ENCODE data around the gene CSNK1D.

The CSNK1D gene

GRCh38 chr17:82248815-82249674 lies 24.5 kb downstream of the CSNK1D start:
- no peak for DNase-seq (ENCODE audit: extremely low read depth, low read depth)
- TF ChIP-seq, protein P1, sequence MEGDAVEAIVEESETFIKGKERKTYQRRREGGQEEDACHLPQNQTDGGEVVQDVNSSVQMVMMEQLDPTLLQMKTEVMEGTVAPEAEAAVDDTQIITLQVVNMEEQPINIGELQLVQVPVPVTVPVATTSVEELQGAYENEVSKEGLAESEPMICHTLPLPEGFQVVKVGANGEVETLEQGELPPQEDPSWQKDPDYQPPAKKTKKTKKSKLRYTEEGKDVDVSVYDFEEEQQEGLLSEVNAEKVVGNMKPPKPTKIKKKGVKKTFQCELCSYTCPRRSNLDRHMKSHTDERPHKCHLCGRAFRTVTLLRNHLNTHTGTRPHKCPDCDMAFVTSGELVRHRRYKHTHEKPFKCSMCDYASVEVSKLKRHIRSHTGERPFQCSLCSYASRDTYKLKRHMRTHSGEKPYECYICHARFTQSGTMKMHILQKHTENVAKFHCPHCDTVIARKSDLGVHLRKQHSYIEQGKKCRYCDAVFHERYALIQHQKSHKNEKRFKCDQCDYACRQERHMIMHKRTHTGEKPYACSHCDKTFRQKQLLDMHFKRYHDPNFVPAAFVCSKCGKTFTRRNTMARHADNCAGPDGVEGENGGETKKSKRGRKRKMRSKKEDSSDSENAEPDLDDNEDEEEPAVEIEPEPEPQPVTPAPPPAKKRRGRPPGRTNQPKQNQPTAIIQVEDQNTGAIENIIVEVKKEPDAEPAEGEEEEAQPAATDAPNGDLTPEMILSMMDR (IDR thresholded peaks at IDR 0.05; ENCODE audit: low read depth, low read length) = no peak

DNA sequence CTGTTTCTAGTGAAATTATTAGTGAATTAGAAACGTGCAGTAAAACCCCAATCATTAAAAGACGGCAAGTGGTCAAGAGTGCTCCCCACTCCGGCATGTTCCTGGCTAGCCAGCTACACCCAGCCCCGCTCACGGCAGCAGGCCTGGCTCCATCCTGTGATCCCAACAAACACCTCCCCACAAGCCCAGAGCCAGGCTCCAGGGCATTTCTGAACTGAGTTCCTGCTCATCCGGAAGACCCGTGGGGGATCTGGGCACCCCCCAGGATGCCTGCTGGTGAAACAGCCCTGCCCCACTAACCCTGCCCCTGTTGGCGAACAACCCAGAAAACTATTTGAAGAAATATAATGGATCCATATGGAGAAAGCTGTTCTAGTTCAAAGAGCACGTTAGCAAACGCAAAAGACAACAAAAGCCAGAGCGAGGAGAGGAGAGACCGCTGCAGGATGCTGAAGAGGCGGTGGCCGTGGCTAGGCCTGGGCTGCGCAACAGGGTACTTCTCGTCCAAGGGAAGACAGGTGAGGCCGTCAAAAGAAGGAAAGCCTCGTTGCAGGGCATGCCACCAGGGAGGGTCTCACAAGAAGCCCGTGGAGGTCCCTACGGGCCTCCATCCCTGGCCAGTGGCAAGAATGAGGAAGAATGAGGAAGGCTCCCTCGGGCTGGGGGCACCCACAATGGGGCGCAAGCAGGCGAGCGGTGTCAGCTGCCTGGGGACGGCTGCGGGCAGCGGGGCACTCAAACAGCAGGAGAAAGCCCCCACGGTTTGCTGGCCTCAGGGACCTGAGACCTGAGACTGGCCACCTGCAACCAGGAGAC lies 25.4 kb downstream of the CSNK1D start:
- DNase-seq (ENCODE audit: extremely low read depth, low read depth) = no peak
- TF ChIP-seq, protein P1 (IDR thresholded peaks at IDR 0.05; ENCODE audit: low read depth, low read length) = no peak

DNA sequence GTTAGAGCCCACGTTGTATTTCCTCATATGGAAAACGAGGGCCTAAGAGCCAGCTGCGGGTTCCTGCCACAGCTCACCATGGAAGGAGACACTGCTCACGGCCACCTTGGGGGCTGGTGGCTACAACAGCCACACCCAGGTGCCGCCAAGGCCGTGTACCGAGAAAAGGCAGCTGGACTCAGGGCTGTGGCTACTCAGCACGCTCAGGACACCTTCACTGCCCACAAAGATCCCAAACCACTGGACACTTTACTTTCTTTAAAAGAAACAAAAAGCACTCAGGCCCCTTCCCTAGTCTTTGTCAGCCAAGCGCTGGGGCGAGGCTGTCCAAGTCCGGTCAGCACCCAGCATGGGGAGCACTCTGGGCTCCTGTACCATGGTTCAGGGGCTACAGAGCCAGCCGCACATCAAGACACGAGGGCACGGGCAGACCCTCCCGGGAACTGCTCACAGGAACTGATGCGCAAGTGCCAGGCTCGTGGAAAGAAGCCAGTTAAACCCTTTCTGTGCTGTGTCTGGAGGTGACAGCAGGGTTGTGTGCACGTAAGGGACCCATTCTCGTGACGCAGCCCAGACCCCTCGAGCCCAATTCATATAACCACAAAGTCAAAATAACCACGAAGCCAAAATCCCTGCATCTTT lies 26.2 kb downstream of the CSNK1D start:
- no peak for DNase-seq (ENCODE audit: extremely low read depth, low read depth)
- TF ChIP-seq, protein P1 (IDR thresholded peaks at IDR 0.05; ENCODE audit: low read depth, low read length) = no peak

GRCh38 chr17:82246365-82247181 lies 26.9 kb downstream of the CSNK1D start:
- TF ChIP-seq, protein P1 (IDR thresholded peaks at IDR 0.05; ENCODE audit: low read depth, low read length) = no peak
- DNase-seq (ENCODE audit: extremely low read depth, low read depth) = no peak

DNA sequence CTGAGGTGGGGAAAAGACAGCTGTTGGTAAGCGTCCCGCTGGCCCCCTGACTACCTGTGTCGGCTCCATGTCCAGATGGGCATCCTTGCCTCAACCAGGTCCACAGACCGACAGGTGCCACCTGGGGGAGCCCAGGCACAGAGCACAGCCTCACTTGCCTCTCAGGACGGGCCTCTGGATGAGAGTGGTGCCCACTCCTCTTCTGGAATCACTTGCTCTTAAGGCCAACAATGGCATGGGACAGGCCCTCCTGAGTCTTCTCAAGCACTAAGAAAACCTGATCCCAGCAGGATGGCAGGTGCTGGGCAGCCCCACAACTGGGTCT lies 27.5 kb downstream of the CSNK1D start:
- no peak for DNase-seq (ENCODE audit: extremely low read depth, low read depth)
- TF ChIP-seq, protein P1 (IDR thresholded peaks at IDR 0.05; ENCODE audit: low read depth, low read length) = no peak

- TF ChIP-seq, protein P1 (IDR thresholded peaks at IDR 0.05; ENCODE audit: low read depth, low read length) = no peak
- no peak for DNase-seq (ENCODE audit: extremely low read depth, low read depth)
Observed at GRCh38 chr17:82245134-82246039, 28.1 kb downstream of the CSNK1D start.
